ENCODE results near the gene NUDT16L1. TPM values are rescaled to one million over a fixed set of nuclear protein-coding genes. Genes with fewer than 3 reads are reported as not detected.

Gene NUDT16L1
- polyA plus RNA-seq, 10 donors: 15.9 to 28.0 (median 21.2) TPM

Other genes starting within 250 kb of the NUDT16L1 start
- gene NMRAL1, start 218.9 kb upstream of the NUDT16L1 start, polyA plus RNA-seq (ENCODE audit: insufficient read length in 10 of 10): 10 to 100 TPM in 9 of 10 donors, 1 to 10 TPM in 1; 9.8 to 25.0 (median 14.1) TPM
- gene HMOX2, start 217.2 kb upstream of the NUDT16L1 start, polyA plus RNA-seq (ENCODE audit: insufficient read length in 10 of 10): 10 to 100 TPM; 32.6 to 51.2 (median 38.7) TPM
- 10 to 100 TPM; 27.5 to 44.6 (median 37.6) TPM for gene CDIP1, start 154.8 kb upstream of the NUDT16L1 start, polyA plus RNA-seq (ENCODE audit: insufficient read length in 10 of 10)
- under 1 TPM; 0.14 to 0.76 (median 0.56) TPM for gene C16orf96, start 137.2 kb upstream of the NUDT16L1 start, polyA plus RNA-seq (ENCODE audit: insufficient read length in 10 of 10)
- 10 to 100 TPM; 12.5 to 22.3 (median 16.2) TPM for gene UBALD1, start 78.7 kb upstream of the NUDT16L1 start, polyA plus RNA-seq (ENCODE audit: insufficient read length in 10 of 10)
- gene MGRN1, start 68.7 kb upstream of the NUDT16L1 start, polyA plus RNA-seq (ENCODE audit: insufficient read length in 10 of 10): 10 to 100 TPM; 30.9 to 42.7 (median 36.9) TPM
- gene ANKS3, start 40.7 kb downstream of the NUDT16L1 start, polyA plus RNA-seq (ENCODE audit: insufficient read length in 10 of 10): 10 to 100 TPM in 9 of 10 donors, 1 to 10 TPM in 1; 9.7 to 22.3 (median 13.8) TPM
- gene DNAAF8, start 41.0 kb downstream of the NUDT16L1 start, polyA plus RNA-seq (ENCODE audit: insufficient read length in 10 of 10): 1 to 10 TPM in 1 of 10 donors, under 1 TPM in 9; 0.35 to 1.0 (median 0.71) TPM
- gene ZNF500, start 73.6 kb downstream of the NUDT16L1 start, polyA plus RNA-seq (ENCODE audit: insufficient read length in 10 of 10): 10 to 100 TPM in 3 of 10 donors, 1 to 10 TPM in 7; 7.1 to 11.9 (median 8.8) TPM
- gene SEPTIN12, start 94.8 kb downstream of the NUDT16L1 start, polyA plus RNA-seq (ENCODE audit: insufficient read length in 10 of 10): 1 to 10 TPM in 1 of 10 donors, not detected in 9; 9.8 TPM
- under 1 TPM in 3 of 10 donors, not detected in 7; 0.37 to 0.52 (median 0.46) TPM for gene SMIM22, start 101.8 kb downstream of the NUDT16L1 start, polyA plus RNA-seq (ENCODE audit: insufficient read length in 10 of 10)
- gene ROGDI, start 109.1 kb downstream of the NUDT16L1 start, polyA plus RNA-seq (ENCODE audit: insufficient read length in 10 of 10): 10 to 100 TPM in 9 of 10 donors, 1 to 10 TPM in 1; 6.6 to 14.9 (median 12.3) TPM
- 10 to 100 TPM; 40.5 to 61.3 (median 49.6) TPM for gene GLYR1, start 153.7 kb downstream of the NUDT16L1 start, polyA plus RNA-seq (ENCODE audit: insufficient read length in 10 of 10)
- 10 to 100 TPM; 15.8 to 23.0 (median 19.5) TPM for gene UBN1, start 153.9 kb downstream of the NUDT16L1 start, polyA plus RNA-seq (ENCODE audit: insufficient read length in 10 of 10)
- gene PPL, start 243.6 kb downstream of the NUDT16L1 start, polyA plus RNA-seq (ENCODE audit: insufficient read length in 10 of 10): 10 to 100 TPM in 2 of 10 donors, 1 to 10 TPM in 6, under 1 TPM in 2; 0.57 to 20.2 (median 1.2) TPM